Neutrophil (primary cell): ENCODE results near the gene HOXA4.

Source experiments
- H3K27ac ChIP-seq: fragments of 200-600 bp; sonication (generic); 2 replicates; pipeline ENCODE4 v1.5.1; 2016; ENCODE audit warnings: mild to moderate bottlenecking, moderate library complexity
- H3K27me3 ChIP-seq: fragments of 200-600 bp; sonication (generic); 2 replicates; pipeline ENCODE4 v1.6.0; 2016; ENCODE audit warnings: mild to moderate bottlenecking
- H3K36me3 ChIP-seq: fragments of 200-600 bp; sonication (generic); 2 replicates; pipeline ENCODE4 v1.5.1; 2017
- H3K4me1 ChIP-seq, 2 experiments: fragments of 200-600 bp in 1 of 2; sonication (generic) in 1 of 2; 1 replicate in 1 of 2; 2 replicates in 1 of 2; pipeline versions ENCODE4 v1.5.1 to v1.6.1; 2013 to 2016; ENCODE audit warnings: low read depth in 1 of 2, low read length in 1 of 2, mild to moderate bottlenecking in 1 of 2, moderate library complexity in 1 of 2; ENCODE audit not compliant: control insufficient read depth in 1 of 2, insufficient read depth in 1 of 2
- H3K4me3 ChIP-seq, 2 experiments: fragments of 200-600 bp in 1 of 2; sonication (generic) in 1 of 2; 1 replicate in 1 of 2; 2 replicates in 1 of 2; pipeline ENCODE4 v1.5.1; 2013 to 2016; ENCODE audit warnings: low read depth in 1 of 2, low read length in 1 of 2, mild to moderate bottlenecking in 1 of 2, moderate library complexity in 1 of 2
- H3K9me3 ChIP-seq: fragments of 200-600 bp; sonication (generic); 2 replicates; pipeline ENCODE4 v1.5.1; 2016
- TF ChIP-seq, protein P1 (sequence below): fragments of 200-600 bp; sonication (generic); IDR thresholded peaks from 2 replicates; pipeline ENCODE4 v1.5.1; 2016; ENCODE audit warnings: antibody characterized with exemption

HOXA4 gene

DNA sequence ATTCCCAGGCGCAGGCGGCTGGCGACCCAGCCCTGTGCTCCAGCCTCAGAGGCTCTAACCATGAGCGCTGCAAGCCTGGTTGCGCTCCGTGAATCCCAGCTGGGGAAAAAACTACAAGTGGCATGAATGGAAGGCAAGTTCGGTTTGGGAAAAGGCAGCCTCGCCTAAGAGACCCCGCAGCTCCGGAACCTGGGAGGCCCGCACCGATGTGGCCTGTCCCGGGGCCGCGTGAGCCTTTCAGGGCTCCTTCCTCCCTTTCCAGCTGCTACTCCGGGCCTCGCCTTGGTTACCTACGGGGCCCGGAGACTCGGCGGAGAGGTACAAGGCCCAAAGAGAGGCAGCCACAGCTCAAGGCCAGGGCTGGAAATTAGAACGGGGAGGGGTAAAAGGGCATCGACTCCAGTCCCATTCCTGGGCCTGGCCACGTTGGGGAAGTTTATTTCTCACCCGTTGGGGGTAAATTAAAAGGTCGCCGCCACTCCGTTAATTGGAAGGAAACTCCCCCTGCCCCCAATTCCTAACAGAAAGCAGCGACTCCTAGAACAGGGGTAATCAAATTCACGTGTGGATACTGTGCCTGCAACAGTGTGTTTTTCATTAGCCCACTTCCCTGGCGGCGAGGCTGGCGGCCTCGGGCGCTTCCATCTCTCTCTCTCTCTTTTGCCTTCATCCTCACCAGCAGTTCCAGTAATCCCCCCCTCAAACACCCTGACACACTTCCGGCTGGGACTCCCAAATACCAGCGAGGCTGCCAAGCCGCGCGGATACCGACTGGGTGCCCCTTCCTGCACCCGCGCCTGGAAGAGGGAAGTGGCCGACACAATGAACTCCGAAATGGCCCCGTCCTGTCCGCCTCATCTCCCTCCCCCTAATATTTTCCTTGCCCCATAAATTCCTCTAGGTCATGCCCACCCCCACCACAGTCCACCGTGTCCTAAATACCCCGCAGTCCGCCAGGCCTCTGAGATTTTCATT lies 36.3 kb upstream of the HOXA4 start:
- H3K4me3 ChIP-seq = peak overlapping the region in 1 of 2 experiments; percentile 68
- no peaks in the 10 kb centered on the region for H3K36me3 ChIP-seq
- H3K9me3 ChIP-seq = no peaks in the 10 kb centered on the region
- no peak overlapping the region for H3K27ac ChIP-seq
- H3K27me3 ChIP-seq = peaks cover 100% of the 10 kb centered on the region
- H3K4me1 ChIP-seq = peaks cover 43 to 75% of the 10 kb centered on the region in 2 experiments
- TF ChIP-seq, protein P1, sequence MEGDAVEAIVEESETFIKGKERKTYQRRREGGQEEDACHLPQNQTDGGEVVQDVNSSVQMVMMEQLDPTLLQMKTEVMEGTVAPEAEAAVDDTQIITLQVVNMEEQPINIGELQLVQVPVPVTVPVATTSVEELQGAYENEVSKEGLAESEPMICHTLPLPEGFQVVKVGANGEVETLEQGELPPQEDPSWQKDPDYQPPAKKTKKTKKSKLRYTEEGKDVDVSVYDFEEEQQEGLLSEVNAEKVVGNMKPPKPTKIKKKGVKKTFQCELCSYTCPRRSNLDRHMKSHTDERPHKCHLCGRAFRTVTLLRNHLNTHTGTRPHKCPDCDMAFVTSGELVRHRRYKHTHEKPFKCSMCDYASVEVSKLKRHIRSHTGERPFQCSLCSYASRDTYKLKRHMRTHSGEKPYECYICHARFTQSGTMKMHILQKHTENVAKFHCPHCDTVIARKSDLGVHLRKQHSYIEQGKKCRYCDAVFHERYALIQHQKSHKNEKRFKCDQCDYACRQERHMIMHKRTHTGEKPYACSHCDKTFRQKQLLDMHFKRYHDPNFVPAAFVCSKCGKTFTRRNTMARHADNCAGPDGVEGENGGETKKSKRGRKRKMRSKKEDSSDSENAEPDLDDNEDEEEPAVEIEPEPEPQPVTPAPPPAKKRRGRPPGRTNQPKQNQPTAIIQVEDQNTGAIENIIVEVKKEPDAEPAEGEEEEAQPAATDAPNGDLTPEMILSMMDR = no peak

GRCh38 chr7:27165996-27166530 lies 35.5 kb upstream of the HOXA4 start:
- Histone ChIP-seq H3K9me3 (no peaks in the 10 kb centered on the region), H3K27me3 (peaks cover 100% of the 10 kb centered on the region), H3K4me1 (peaks cover 45 to 78% of the 10 kb centered on the region in 2 experiments), H3K27ac (no peak overlapping the region), H3K36me3 (no peaks in the 10 kb centered on the region), H3K4me3 (peak overlapping the region; percentile 54 to 68)
- TF ChIP-seq, protein P1 = no peak

GRCh38 chr7:27165089-27165995 lies 34.8 kb upstream of the HOXA4 start, which contains the start of gene HOXA9:
Gene HOXA9, minus strand, starts transcription at chr7:27165537. Its CDS starts 80 bp downstream, at chr7:27165457.
- Histone ChIP-seq H3K27me3 (peaks cover 100% of the 10 kb centered on the region), H3K4me1 (peaks cover 52 to 85% of the 10 kb centered on the region in 2 experiments)
- TF ChIP-seq, protein P1 = peak; percentile 27

DNA sequence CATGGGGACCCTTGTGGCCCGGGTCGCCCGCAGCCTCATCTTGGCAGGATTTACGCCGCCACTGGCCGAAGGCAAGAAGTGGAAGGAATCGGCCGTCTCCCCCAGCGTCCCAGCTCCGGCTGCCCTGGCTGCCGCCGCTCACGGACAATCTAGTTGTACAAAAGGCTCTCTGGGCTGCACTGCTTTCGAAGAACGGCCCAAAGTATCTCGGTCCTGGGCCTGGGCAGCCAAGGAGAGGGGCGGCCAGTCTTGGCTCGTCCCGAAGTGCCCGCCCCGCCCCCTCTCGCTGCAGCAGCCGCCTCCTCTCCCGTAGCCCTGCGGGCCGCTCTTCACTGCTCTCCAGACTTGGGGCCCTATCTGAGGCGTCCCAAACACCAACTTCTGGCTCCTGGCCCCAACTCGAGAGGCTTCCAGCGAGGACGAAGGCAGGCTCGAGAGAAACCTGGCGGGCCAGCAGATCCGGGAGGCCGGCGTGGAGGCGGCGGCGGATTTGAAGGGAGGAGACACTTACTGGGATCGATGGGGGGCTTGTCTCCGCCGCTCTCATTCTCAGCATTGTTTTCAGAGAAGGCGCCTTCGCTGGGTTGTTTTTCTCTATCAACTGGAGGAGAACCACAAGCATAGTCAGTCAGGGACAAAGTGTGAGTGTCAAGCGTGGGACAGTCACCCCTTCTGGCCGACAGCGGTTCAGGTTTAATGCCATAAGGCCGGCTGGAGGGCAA lies 34.0 kb upstream of the HOXA4 start:
- Histone ChIP-seq H3K9me3 (no peaks in the 10 kb centered on the region), H3K27ac (peak overlapping the region; percentile 4), H3K4me1 (peaks cover 57 to 86% of the 10 kb centered on the region in 2 experiments), H3K36me3 (no peaks in the 10 kb centered on the region), H3K27me3 (peaks cover 100% of the 10 kb centered on the region), H3K4me3 (peak overlapping the region; percentile 54 to 68)
- TF ChIP-seq, protein P1 = no peak

More at GRCh38 chr7:27165089-27165995, 34.8 kb upstream of the HOXA4 start, which contains the start of gene HOXA9:
- no peaks in the 10 kb centered on the region for H3K9me3 ChIP-seq
- peak within 1 kb of the TSS; percentile 54 to 68 for H3K4me3 ChIP-seq
- peak within 1 kb of the TSS; percentile 4 for H3K27ac ChIP-seq
- H3K36me3 ChIP-seq = no peaks in the 10 kb centered on the region

DNA sequence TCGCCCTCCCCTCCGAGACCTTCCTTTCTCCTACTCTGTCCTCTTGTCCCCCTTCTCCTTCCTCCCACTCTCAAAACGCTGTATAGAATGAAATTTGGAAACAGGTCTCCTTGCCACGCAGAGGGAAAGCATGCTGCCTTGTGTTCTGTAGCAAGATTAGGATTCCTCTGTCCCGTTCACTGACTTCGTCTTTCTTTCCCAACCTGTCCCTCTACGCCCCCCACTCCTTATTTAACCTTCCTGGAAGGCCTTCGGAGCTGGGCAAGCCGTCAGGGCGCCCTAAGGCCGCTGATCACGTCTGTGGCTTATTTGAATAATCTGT lies 33.4 kb upstream of the HOXA4 start:
- H3K4me1 ChIP-seq = peaks cover 56 to 83% of the 10 kb centered on the region in 2 experiments
- H3K27ac ChIP-seq = no peak overlapping the region
- H3K9me3 ChIP-seq = no peaks in the 10 kb centered on the region
- H3K4me3 ChIP-seq = peak overlapping the region; percentile 54 to 68
- H3K27me3 ChIP-seq = peaks cover 100% of the 10 kb centered on the region
- H3K36me3 ChIP-seq = no peaks in the 10 kb centered on the region
- TF ChIP-seq, protein P1 = no peak
